ENCODE data around the gene TMOD2. TPM values are rescaled to one million over a fixed set of nuclear protein-coding genes. Genes with fewer than 3 reads are reported as not detected.

TMOD2 gene
- total and polyA plus RNA-seq, 2 of the 8 experiments (the other 6 are each of a cell fraction or from before 2014, with no cell fraction given), result 0.80 to 6.5 TPM

GRCh38 chr15:51812598-51812997, 61.2 kb downstream of the TMOD2 start:
- WGBS, 2 experiments (ENCODE audit: extremely low coverage in 1 of 2, insufficient coverage in 1 of 2, insufficient read length in 1 of 2, insufficient replicate concordance in 2 of 2, low coverage in 1 of 2, low lambda C conversion rate in 2 of 2, missing lambda C conversion rate in 1 of 2), result 85% methylated on average over 2 of the region's 2 CpGs; no CpG with 5 or more reads in 1 of the 2 experiments
- H3K79me1 ChIP-seq (ENCODE audit: low read depth, low read length), result no peaks in the 10 kb centered on the region
- H2AK5ac ChIP-seq (ENCODE audit: low read depth, low read length), result no peak overlapping the region
- no peaks in the 10 kb centered on the region for H3K79me2 ChIP-seq (ENCODE audit: control insufficient read depth in 1 of 2, insufficient read depth in 2 of 2, low read length in 2 of 2)
- H3K9me3 ChIP-seq (ENCODE audit: insufficient read depth in 2 of 2, low read depth in 1 of 2, low read length in 1 of 2), result no peaks in the 10 kb centered on the region
- H2BK12ac ChIP-seq (ENCODE audit: low read depth, low read length), result no peak overlapping the region
- no peaks in the 10 kb centered on the region for H4K20me1 ChIP-seq (replicated peaks in 1 of 2; ENCODE audit: control insufficient read depth in 1 of 2, insufficient read depth in 2 of 2, low read length in 2 of 2)
- no peak overlapping the region for H2BK5ac ChIP-seq (ENCODE audit: low read depth, low read length)
- H4K8ac ChIP-seq (ENCODE audit: extremely low read depth, insufficient read depth, low read length), result no peak overlapping the region
- ChIA-PET POLR2A (ENCODE audit: partially characterized antibody) (no interaction called here), CTCF (ENCODE audit: partially characterized antibody) (interaction anchor here (0.9 to 1.5 kb wide), 3 partner anchors 8 to 97 kb away, joined by 3 to 5 read pairs (median 3); no protein-coding TSS in a partner anchor)
- H4K5ac ChIP-seq (ENCODE audit: insufficient read length, low read depth, low read length), result no peak overlapping the region
- FAIRE-seq (no peak), DNase-seq (ENCODE audit: low read depth in 1 of 2, low spot score in 2 of 2) (no peak)
- H3K4me2 ChIP-seq (ENCODE audit: insufficient read depth in 1 of 2, low read depth in 2 of 2, low read length in 2 of 2), result no peak overlapping the region
- H3K23ac ChIP-seq (ENCODE audit: insufficient read length), result no peak overlapping the region
- H4K91ac ChIP-seq (replicated peaks; ENCODE audit: insufficient read length, low read length), result no peak overlapping the region
- H2BK120ac ChIP-seq (replicated peaks; ENCODE audit: low read depth, low read length), result no peak overlapping the region
- H3K27ac ChIP-seq (ENCODE audit: low read depth, low read length), result no peak overlapping the region
- no peak overlapping the region for H2BK20ac ChIP-seq (ENCODE audit: low read length)
- no peak overlapping the region for H3K56ac ChIP-seq (replicated peaks; ENCODE audit: insufficient read length, low read depth, low read length)
- no peak overlapping the region for H3K4me3 ChIP-seq (ENCODE audit: extremely low read depth in 1 of 4, insufficient read depth in 2 of 4, low read depth in 3 of 4, low read length in 4 of 4)
- no peak overlapping the region for H2AFZ ChIP-seq (ENCODE audit: low read length)
- H3K36me3 ChIP-seq (ENCODE audit: control insufficient read depth in 2 of 4, insufficient read depth in 4 of 4, low read length in 3 of 4), result no peaks in the 10 kb centered on the region
- no peaks in the 10 kb centered on the region; a peak in 1 of 7 replicates for H3K4me1 ChIP-seq (replicated peaks in 1 of 4; ENCODE audit: control insufficient read depth in 3 of 4, insufficient read depth in 4 of 4, low read length in 3 of 4)
- no peak overlapping the region for H3K4ac ChIP-seq (replicated peaks; ENCODE audit: insufficient read length, low read depth, low read length)
- H3K9ac ChIP-seq (replicated peaks in 1 of 4; ENCODE audit: extremely low read depth in 1 of 4, low read depth in 3 of 4, low read length in 3 of 4), result no peak overlapping the region
- no peak overlapping the region for H3K14ac ChIP-seq (ENCODE audit: insufficient read length)
- no peaks in the 10 kb centered on the region for H3K23me2 ChIP-seq (ENCODE audit: low read depth, low read length)
- no peaks in the 10 kb centered on the region for H3K27me3 ChIP-seq (replicated peaks in 1 of 4; ENCODE audit: control insufficient read depth in 3 of 4, extremely low read depth in 1 of 4, insufficient read depth in 3 of 4, low read length in 3 of 4)
- H2BK15ac ChIP-seq (ENCODE audit: low read length), result no peak overlapping the region
- no peak overlapping the region for H3K18ac ChIP-seq (ENCODE audit: extremely low read depth, low read length)
- TF ChIP-seq EP300 (IDR thresholded peaks at IDR 0.05; ENCODE audit: borderline replicate concordance in 1 of 2, low read depth in 2 of 2, low read length in 2 of 2) (no peak), JUN (IDR thresholded peaks at IDR 0.05; ENCODE audit: low read depth, low read length) (no peak), MAX (IDR thresholded peaks at IDR 0.05) (no peak), NANOG (IDR thresholded peaks at IDR 0.05; ENCODE audit: insufficient read depth, low read depth, low read length, poor library complexity, severe bottlenecking) (no peak), KDM1A (IDR thresholded peaks at IDR 0.05; ENCODE audit: borderline replicate concordance, low read length) (no peak), NRF1 (IDR thresholded peaks at IDR 0.05; ENCODE audit: low read depth, low read length) (no peak), RXRA (IDR thresholded peaks at IDR 0.05; ENCODE audit: insufficient read depth, low read depth, low read length) (no peak), BCL11A (IDR thresholded peaks at IDR 0.05; ENCODE audit: low read depth in 2 of 2, low read length in 2 of 2) (no peak), SUZ12 (IDR thresholded peaks at IDR 0.05; ENCODE audit: low read length) (no peak), HDAC2 (IDR thresholded peaks at IDR 0.05; ENCODE audit: borderline replicate concordance in 1 of 2, low read depth in 2 of 2, low read length in 2 of 2) (no peak), BACH1 (IDR thresholded peaks at IDR 0.05; ENCODE audit: low read length) (no peak), POLR2AphosphoS5 (IDR thresholded peaks at IDR 0.05; ENCODE audit: low read depth, low read length) (no peak), SP4 (IDR thresholded peaks at IDR 0.05; ENCODE audit: low read length) (no peak), ATF3 (IDR thresholded peaks at IDR 0.05; ENCODE audit: insufficient read depth, low read depth, low read length) (no peak)

Data from H1 (cell line).